Tibial artery (tissue), 4 donors: ENCODE measurements around the gene CCDC9B.
A peak's percentile ranks its signal among the peaks of the same experiment; 100 is the strongest.

ENCODE experiments used
- DNase-seq, 2 donors: peaks; one replicate each; pipeline ENCODE4 v3.0.0-alpha.2; 2019
- H3K27ac ChIP-seq, 2 donors: fragments of 200-600 bp; sonication (generic) in 1 of 2; 1 replicate in 1 of 2; 2 replicates in 1 of 2; pipeline ENCODE4 v1.5.1; 2018 to 2019; ENCODE audit warnings: mild to moderate bottlenecking in 1 of 2
- H3K27me3 ChIP-seq, 2 donors: fragments of 200-600 bp; sonication (generic) in 1 of 2; one replicate each; pipeline versions ENCODE4 v1.5.1 to v1.6.0; 2016 to 2019
- H3K36me3 ChIP-seq, 3 donors: fragments of 200-600 bp; sonication (generic) in 2 of 3; one replicate each; pipeline ENCODE4 v1.5.1; 2016 to 2019; ENCODE audit warnings: mild to moderate bottlenecking in 2 of 3
- H3K4me1 ChIP-seq, 4 donors: fragments of 200-600 bp; sonication (generic) in 2 of 4; 1 replicate in 3 of 4; 2 replicates in 1 of 4; pipeline ENCODE4 v1.5.1; 2016 to 2019
- H3K4me3 ChIP-seq, 2 donors: fragments of 200-600 bp; sonication (generic) in 1 of 2; 1 replicate in 1 of 2; 2 replicates in 1 of 2; pipeline ENCODE4 v1.5.1; 2018 to 2019; ENCODE audit warnings: mild to moderate bottlenecking in 2 of 2
- H3K9me3 ChIP-seq, 3 donors: fragments of 200-600 bp; sonication (generic) in 1 of 3; one replicate each; pipeline ENCODE4 v1.5.1; 2016 to 2019
- intact Hi-C: fragments of 100-400 bp; cut with DNase I; formaldehyde crosslinking; loops from one replicate; pipeline ENCODE4 v1.15.0; 2023; ENCODE audit warnings: low total_unique reads
- TF ChIP-seq, protein P1 (sequence below), 2 experiments: fragments of 200-600 bp in 1 of 2; fragments of 450-650 bp in 1 of 2; IDR thresholded peaks; one replicate each; pipeline ENCODE4 v1.5.1; 2017 to 2019; ENCODE audit warnings: antibody characterized with exemption in 2 of 2, mild to moderate bottlenecking in 1 of 2, moderate library complexity in 1 of 2

Gene CCDC9B

DNA sequence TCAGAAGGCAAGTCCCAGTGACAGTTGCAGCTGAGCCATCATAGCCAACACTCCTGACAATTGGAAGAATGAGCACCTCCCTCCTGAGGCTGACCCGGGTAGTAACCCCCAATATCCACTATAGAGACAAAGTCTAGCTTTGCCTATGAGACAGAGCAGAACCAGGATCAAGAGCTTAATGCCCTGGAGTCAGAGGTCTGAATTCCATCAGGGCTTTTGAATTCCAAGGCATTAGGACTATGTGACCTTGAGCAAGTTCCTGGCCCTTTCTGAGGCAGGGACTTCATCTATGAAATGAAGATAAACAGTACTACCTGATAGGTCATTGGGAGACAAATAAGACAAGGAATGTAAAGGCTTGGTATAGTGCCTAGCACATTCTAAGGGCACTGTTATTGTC is 20.3 kb downstream of the CCDC9B start:
- intact Hi-C loops = loop anchor here (2.0 kb wide), 1 partner anchor 46 kb away; no protein-coding TSS in a partner anchor
- peak in 1 of 2 donors; percentile 24 for DNase-seq
- H3K36me3 ChIP-seq = no peaks in the 10 kb centered on the region
- no peak overlapping the region for H3K4me3 ChIP-seq
- TF ChIP-seq, protein P1, sequence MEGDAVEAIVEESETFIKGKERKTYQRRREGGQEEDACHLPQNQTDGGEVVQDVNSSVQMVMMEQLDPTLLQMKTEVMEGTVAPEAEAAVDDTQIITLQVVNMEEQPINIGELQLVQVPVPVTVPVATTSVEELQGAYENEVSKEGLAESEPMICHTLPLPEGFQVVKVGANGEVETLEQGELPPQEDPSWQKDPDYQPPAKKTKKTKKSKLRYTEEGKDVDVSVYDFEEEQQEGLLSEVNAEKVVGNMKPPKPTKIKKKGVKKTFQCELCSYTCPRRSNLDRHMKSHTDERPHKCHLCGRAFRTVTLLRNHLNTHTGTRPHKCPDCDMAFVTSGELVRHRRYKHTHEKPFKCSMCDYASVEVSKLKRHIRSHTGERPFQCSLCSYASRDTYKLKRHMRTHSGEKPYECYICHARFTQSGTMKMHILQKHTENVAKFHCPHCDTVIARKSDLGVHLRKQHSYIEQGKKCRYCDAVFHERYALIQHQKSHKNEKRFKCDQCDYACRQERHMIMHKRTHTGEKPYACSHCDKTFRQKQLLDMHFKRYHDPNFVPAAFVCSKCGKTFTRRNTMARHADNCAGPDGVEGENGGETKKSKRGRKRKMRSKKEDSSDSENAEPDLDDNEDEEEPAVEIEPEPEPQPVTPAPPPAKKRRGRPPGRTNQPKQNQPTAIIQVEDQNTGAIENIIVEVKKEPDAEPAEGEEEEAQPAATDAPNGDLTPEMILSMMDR (IDR thresholded peaks at IDR 0.05) = no peak
- no peaks in the 10 kb centered on the region for H3K9me3 ChIP-seq
- peaks cover 0 to 10% of the 10 kb centered on the region in 2 donors for H3K27me3 ChIP-seq
- no peak overlapping the region for H3K27ac ChIP-seq
- H3K4me1 ChIP-seq = peaks cover 0 to 25% (median 14%) of the 10 kb centered on the region in 4 donors

DNA sequence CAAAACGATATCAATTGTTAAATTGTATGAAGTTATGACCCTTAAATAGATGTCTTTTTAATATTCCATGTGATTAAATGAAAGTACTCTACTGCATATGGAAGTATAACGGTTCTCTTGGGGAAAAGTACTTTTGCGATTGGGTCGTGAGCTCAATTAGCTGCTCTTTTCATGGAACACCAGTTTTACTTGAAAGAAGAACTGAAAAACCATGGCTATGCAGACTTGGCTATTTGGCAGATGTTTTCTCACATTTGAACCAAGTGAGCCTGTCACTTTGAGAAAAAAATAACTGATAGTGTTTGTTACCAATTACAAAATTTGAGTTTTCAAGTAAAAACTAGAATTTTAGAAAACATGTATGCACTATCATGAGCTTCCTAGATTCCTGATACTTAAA is 23.2 kb downstream of the CCDC9B start:
- no peak overlapping the region for H3K27ac ChIP-seq
- H3K4me1 ChIP-seq = peaks cover 0 to 21% (median 7%) of the 10 kb centered on the region in 4 donors
- H3K4me3 ChIP-seq = no peak overlapping the region
- no peaks in the 10 kb centered on the region for H3K36me3 ChIP-seq
- TF ChIP-seq, protein P1 (IDR thresholded peaks at IDR 0.05) = no peak
- H3K9me3 ChIP-seq = no peaks in the 10 kb centered on the region
- intact Hi-C loops = no loop called here
- no peak for DNase-seq
- peaks cover 0 to 14% of the 10 kb centered on the region in 2 donors for H3K27me3 ChIP-seq

DNA sequence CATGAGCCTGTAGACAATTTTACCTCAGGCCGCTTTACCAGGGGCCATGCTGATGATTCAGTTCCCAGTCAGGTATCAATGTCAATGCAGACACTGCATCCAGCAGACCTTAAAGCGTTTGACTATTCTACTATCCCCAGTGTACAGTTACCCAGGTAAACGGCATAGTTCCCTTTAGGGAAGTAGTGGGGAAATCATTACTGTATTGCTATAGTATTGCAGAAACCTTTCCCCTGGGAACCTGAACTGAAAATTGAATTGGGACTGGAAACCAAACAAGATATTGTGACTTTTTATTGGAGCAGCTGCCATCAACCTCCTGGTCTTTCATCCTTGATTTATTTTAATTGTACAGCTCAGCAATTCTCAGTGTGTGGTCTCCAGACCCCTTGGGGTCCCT is 23.8 kb downstream of the CCDC9B start:
- Histone ChIP-seq H3K36me3 (no peaks in the 10 kb centered on the region), H3K27me3 (peaks cover 0 to 15% of the 10 kb centered on the region in 2 donors), H3K4me1 (peaks cover 0 to 15% (median 2%) of the 10 kb centered on the region in 4 donors), H3K27ac (no peak overlapping the region), H3K9me3 (no peaks in the 10 kb centered on the region), H3K4me3 (no peak overlapping the region)
- intact Hi-C loops = no loop called here
- TF ChIP-seq, protein P1 (IDR thresholded peaks at IDR 0.05) = no peak
- no peak for DNase-seq

DNA sequence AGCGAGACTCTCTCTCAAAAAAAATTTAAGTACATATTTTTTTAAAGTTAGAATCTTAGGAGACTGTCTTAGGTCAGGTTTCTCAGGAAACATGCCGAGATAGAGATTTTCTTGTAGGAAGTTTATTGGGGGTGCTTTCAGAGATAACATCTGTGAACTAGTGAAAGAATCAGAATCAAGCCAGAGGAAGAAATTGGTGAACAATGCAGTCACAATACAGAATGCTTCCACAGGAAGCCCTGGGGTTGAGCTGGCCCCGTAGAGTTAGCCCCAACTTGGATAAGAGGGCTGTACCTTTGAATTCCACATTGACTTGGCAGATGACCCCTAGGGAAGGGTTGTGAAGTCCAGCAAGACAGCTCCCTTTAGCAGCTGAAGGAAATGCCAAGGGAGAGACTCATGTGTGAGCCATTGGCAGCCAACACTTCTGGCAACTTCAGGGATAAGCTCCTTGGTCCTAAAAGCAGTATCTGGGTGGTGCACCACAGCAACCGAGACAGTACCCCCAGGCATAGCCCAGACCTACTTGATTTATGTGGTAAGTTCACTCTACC is 25.9 kb downstream of the CCDC9B start:
- no peak overlapping the region for H3K4me3 ChIP-seq
- TF ChIP-seq, protein P1 (IDR thresholded peaks at IDR 0.05) = no peak
- peaks cover 0 to 26% of the 10 kb centered on the region in 2 donors for H3K27me3 ChIP-seq
- H3K36me3 ChIP-seq = no peaks in the 10 kb centered on the region
- intact Hi-C loops = no loop called here
- peak in 1 of 2 donors; percentile 28 for DNase-seq
- H3K27ac ChIP-seq = no peak overlapping the region
- H3K9me3 ChIP-seq = no peaks in the 10 kb centered on the region
- H3K4me1 ChIP-seq = peaks cover 0 to 11% (median 0%) of the 10 kb centered on the region in 4 donors

DNA sequence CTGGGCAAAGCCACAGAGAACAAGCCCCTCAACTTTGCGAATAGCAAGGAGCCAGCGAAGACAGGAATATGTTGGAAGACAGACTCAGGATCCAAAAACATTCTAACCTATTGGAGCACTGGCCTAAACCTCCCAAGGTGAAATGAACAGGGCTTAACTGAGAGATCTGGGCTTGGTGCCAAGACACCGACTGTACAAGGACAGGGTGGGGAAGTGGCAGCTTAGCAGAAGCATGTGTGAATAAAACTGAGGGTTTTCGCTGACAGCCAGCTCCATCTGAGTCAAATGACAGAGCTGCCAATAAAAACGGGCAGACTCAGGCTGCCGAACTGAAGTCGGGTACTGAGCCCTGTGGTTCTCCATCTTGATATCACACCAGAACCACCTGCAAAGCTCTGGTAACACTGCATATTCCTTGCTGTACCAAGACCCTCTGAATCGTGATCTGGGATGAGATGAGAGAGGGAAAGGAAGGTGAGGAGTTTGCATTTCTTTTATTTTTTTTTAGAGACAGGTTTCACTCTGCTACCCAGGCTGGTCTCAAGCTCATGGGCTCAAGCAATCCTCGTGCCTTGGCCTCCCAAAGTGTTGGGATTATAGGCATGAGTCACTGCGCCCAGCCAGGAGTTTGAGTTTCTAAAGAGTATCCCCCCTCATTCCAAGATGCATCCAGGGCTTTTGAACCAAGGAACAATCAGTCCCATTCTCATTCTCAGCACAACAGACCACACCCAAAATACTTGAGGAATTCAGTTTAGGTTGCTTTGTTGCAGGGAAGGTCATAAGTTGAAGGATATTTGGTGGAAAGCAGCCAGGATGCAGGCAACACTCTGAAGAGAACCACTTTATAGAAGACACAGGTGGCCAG is 27.0 kb downstream of the CCDC9B start:
- Histone ChIP-seq H3K36me3 (no peaks in the 10 kb centered on the region), H3K9me3 (no peaks in the 10 kb centered on the region), H3K27me3 (peaks cover 0 to 35% of the 10 kb centered on the region in 2 donors), H3K4me1 (peaks cover 0 to 11% (median 0%) of the 10 kb centered on the region in 4 donors), H3K27ac (no peak overlapping the region), H3K4me3 (no peak overlapping the region)
- intact Hi-C loops = no loop called here
- TF ChIP-seq, protein P1 (IDR thresholded peaks at IDR 0.05) = no peak
- DNase-seq = peak in 1 of 2 donors; percentile 66
